HFFc6 (cell line): ENCODE data around the gene PIGR. TPM values are rescaled to one million over a fixed set of nuclear protein-coding genes. Genes with fewer than 3 reads are reported as not detected.

Experiments
- DNase-seq: peaks from one replicate; pipeline ENCODE4 v3.0.0-alpha.2; 2018
- H3K27ac Mint-ChIP-seq: 2 replicates; pipeline ENCODE4 v1.8.0; 2020; ENCODE audit warnings: mild to moderate bottlenecking, mixed read lengths
- H3K27me3 Mint-ChIP-seq: 2 replicates; pipeline ENCODE4 v1.8.0; 2021; ENCODE audit warnings: mild to moderate bottlenecking, moderate library complexity, mixed read lengths; ENCODE audit not compliant: insufficient read depth
- H3K36me3 Mint-ChIP-seq: 2 replicates; pipeline ENCODE4 v1.8.0; 2021; ENCODE audit warnings: low read depth, mixed read lengths
- H3K4me1 Mint-ChIP-seq: 2 replicates; pipeline ENCODE4 v1.8.0; 2020; ENCODE audit warnings: low read depth, mixed read lengths
- H3K4me3 Mint-ChIP-seq: 2 replicates; pipeline ENCODE4 v1.8.0; 2020; ENCODE audit warnings: mild to moderate bottlenecking, moderate library complexity, mixed read lengths
- H3K9me3 Mint-ChIP-seq: 2 replicates; pipeline ENCODE4 v1.8.0; 2020; ENCODE audit warnings: mild to moderate bottlenecking, mixed read lengths
- CTCF ChIP-seq: fragments of 200-600 bp; sonication (generic); IDR thresholded peaks from 2 replicates; pipeline ENCODE4 v1.5.0; 2021; ENCODE audit warnings: antibody characterized with exemption, mild to moderate bottlenecking
- total RNA-seq, 6 experiments: library from RNA; stranded (reverse); fragmentation: NEBNext Ultra II Directional; extraction: Animal tissue kit (Norgen Biotek cat#: 25700); gene quantifications; 2 replicates in 1 of 6; 3 replicates in 5 of 6; pipeline ENCODE4 v1.2.3, GENCODE V29; 2021

PIGR gene
- total RNA-seq, 6 experiments from 2014 or later, result 0.14 to 0.26 TPM; not detected in 4

GRCh38 chr1:206941766-206942418 lies 4.4 kb downstream of the PIGR start:
- Mint-ChIP-seq H3K9me3 (no peaks in the 10 kb centered on the region), H3K27me3 (peaks cover 27% of the 10 kb centered on the region), H3K4me1 (peaks cover 4% of the 10 kb centered on the region; the same call in 1 of the 2 replicates), H3K4me3 (no peak overlapping the region), H3K36me3 (no peaks in the 10 kb centered on the region), H3K27ac (no peak overlapping the region)
- no peak for DNase-seq
- no peak for TF ChIP-seq CTCF

DNA sequence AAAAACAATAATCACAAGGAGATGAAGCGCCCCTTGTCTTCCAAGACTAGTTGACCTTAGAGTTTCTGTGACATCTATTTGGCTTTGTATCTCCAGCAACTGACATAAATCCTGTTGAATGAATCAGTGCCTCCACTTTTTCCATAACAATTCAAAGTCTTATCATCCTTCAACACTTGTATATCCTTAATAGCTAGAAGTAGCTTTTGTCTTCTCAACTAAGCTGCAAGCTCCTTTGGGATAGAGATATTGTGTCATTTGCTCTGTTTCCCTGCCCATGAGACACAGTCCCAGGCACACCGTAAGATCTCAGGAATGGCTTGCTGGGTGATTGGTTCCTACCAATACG lies 5.7 kb downstream of the PIGR start:
- Mint-ChIP-seq H3K4me3 (no peak overlapping the region), H3K36me3 (no peaks in the 10 kb centered on the region), H3K9me3 (no peaks in the 10 kb centered on the region), H3K4me1 (no peaks in the 10 kb centered on the region), H3K27me3 (peaks cover 21% of the 10 kb centered on the region), H3K27ac (no peak overlapping the region)
- no peak for TF ChIP-seq CTCF
- no peak for DNase-seq

DNA sequence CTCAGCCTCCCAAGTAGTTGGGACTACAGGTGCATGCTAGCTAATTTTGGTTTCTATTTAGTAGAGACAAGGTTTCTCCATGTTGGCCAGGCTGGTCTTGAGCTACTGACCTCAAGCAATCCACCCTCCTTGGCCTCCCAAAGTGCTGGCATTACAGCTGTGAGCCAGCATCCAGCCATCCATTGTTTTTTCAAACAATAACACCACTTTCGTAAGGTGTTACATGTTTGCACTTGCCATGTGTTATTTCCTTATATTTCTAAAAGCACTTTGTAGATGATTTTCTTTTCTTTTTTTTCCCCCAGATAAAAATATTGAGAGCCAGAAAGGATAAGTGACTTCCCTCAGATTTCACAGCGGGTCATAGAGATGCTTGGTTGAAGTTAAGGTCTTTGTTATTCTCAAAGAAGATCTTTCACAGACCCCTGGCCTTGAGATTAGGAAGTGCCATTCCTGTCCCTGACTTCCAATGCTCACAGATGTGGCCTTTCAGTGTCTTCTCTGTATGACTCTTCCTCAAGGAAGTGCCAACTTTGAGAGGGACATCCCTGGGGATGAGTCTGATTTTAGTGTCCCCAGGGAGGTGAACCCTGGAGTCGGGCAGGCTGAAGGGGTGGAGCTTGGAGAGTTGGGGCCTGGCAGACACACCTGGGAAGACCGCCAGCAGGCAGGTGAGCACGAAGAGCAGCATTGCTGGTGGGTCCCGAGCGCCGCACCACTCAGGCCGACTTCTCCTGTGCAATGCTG lies 6.3 kb downstream of the PIGR start:
- TF ChIP-seq CTCF, result no peak
- DNase-seq, result no peak
- H3K27ac Mint-ChIP-seq, result no peak overlapping the region
- H3K4me3 Mint-ChIP-seq, result no peak overlapping the region
- H3K27me3 Mint-ChIP-seq, result peaks cover 16% of the 10 kb centered on the region
- no peaks in the 10 kb centered on the region for H3K36me3 Mint-ChIP-seq
- no peaks in the 10 kb centered on the region for H3K4me1 Mint-ChIP-seq
- no peaks in the 10 kb centered on the region for H3K9me3 Mint-ChIP-seq

DNA sequence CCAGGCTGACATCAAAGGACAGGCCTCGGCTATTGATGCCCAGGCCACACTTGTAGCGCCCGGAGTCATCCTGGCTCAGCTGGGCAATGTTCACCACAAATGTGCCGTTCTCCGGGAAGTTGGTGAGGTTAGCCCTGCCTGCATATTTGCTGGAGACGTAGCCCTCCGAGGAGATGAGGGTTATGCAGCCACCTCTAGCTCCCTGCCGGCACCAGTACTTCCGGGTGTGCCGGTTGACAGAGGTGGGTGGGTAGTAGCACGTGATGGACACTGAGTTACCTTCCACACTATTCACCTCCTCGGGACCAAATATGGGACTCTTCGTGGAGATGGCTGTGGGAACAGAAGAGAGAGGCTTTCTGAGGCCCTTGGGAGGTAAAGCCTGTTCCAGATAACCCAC lies 7.1 kb downstream of the PIGR start:
- Mint-ChIP-seq H3K9me3 (no peaks in the 10 kb centered on the region), H3K4me3 (no peak overlapping the region), H3K27me3 (peaks cover 15% of the 10 kb centered on the region), H3K27ac (no peak overlapping the region), H3K36me3 (no peaks in the 10 kb centered on the region), H3K4me1 (no peaks in the 10 kb centered on the region)
- no peak for TF ChIP-seq CTCF
- no peak for DNase-seq

DNA sequence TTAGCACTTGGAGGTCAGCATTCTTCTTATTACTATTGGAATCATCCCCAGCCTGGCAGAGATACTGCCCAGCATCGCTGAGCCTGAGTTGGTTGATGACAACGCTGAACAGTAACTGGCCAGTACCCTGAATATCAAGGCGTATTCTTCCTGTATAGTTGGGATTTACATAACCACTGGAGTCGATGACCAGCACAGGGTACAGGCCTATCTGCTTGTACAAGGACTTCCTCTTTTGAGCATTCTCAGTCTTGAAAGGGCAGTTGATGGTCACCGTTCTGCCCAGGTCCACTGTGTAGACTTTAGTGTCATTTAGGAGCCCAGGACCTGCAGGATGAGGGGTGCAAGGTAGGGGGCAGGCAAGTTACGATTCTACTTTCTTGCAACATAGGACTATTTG lies 8.8 kb downstream of the PIGR start:
- peaks cover 8% of the 10 kb centered on the region for H3K27me3 Mint-ChIP-seq
- H3K36me3 Mint-ChIP-seq, result no peaks in the 10 kb centered on the region
- H3K27ac Mint-ChIP-seq, result no peak overlapping the region
- no peaks in the 10 kb centered on the region for H3K9me3 Mint-ChIP-seq
- DNase-seq, result no peak
- TF ChIP-seq CTCF, result no peak
- no peaks in the 10 kb centered on the region for H3K4me1 Mint-ChIP-seq
- no peak overlapping the region for H3K4me3 Mint-ChIP-seq
